Mucosa of descending colon (tissue), 3 donors: Measurements from ENCODE around the gene ERC1. TPM values are rescaled to one million over a fixed set of nuclear protein-coding genes. Genes with fewer than 3 reads are reported as not detected.

ENCODE experiments used
- ATAC-seq: fragments of 200-7000 bp; cut with Tn5 transposase; one replicate; pipeline ENCODE4 v1.9.1; 2020; ENCODE audit warnings: mild to moderate bottlenecking, moderate library complexity
- DNase-seq, 3 donors: peaks; one replicate each; pipeline ENCODE4 v3.0.0-alpha.2; 2020
- H3K36me3 ChIP-seq: fragments of 200-600 bp; one replicate; pipeline ENCODE4 v1.8.0; 2021; ENCODE audit warnings: low read depth, mild to moderate bottlenecking
- H3K4me1 ChIP-seq: fragments of 200-600 bp; one replicate; pipeline ENCODE4 v1.8.0; 2021; ENCODE audit warnings: low read depth, mild to moderate bottlenecking
- H3K4me3 ChIP-seq: fragments of 200-600 bp; one replicate; pipeline ENCODE4 v1.8.0; 2021; ENCODE audit warnings: mild to moderate bottlenecking
- H3K9me3 ChIP-seq: fragments of 200-600 bp; one replicate; pipeline ENCODE4 v1.8.0; 2021; ENCODE audit warnings: mild to moderate bottlenecking
- CTCF ChIP-seq: fragments of 200-600 bp; IDR thresholded peaks from one replicate; pipeline ENCODE4 v1.8.0; 2022; ENCODE audit warnings: antibody characterized with exemption, mild to moderate bottlenecking
- intact Hi-C, 2 donors: fragments of 100-400 bp; cut with DNase I in 1 of 2; cut with micrococcal nuclease in 1 of 2; formaldehyde crosslinking; loops; one replicate each; pipeline versions ENCODE4 v1.11.0 to v1.11.1; 2022; cut with DNase I, micrococcal nuclease
- total RNA-seq, 3 donors: library from RNA; stranded (reverse); fragmentation: NEBNext Ultra II Directional in 2 of 3; extraction: Animal tissue kit (Norgen Biotek cat#: 25700) in 2 of 3; gene quantifications; one replicate each; pipeline versions ENCODE4 v1.2.1 to v1.2.4, GENCODE V29; 2021 to 2023
- donor health status: DM: no; HTN: no; CAD: no; lungs with moderate emphysema.
- donor health status: DM: no; HTN: no; CAD: no.
- donor health status: DM: no; HTN: yes; CAD: no.

ERC1 gene
- total RNA-seq, 3 donors from 2014 or later: 42.6 to 76.3 (median 49.6) TPM

GRCh38 chr12:1367331-1368291 lies 376.6 kb downstream of the ERC1 start:
- H3K4me3 ChIP-seq: no peak overlapping the region
- no peak for TF ChIP-seq CTCF
- no peaks in the 10 kb centered on the region for H3K9me3 ChIP-seq
- intact Hi-C loops: no loop called here
- H3K4me1 ChIP-seq: no peaks in the 10 kb centered on the region
- no peak for DNase-seq
- H3K36me3 ChIP-seq: no peaks in the 10 kb centered on the region
- no peak for ATAC-seq

- Histone ChIP-seq H3K36me3 (no peaks in the 10 kb centered on the region), H3K9me3 (no peaks in the 10 kb centered on the region), H3K4me1 (no peaks in the 10 kb centered on the region), H3K4me3 (no peak overlapping the region)
- TF ChIP-seq CTCF: no peak
- ATAC-seq (no peak), DNase-seq (no peak)
- intact Hi-C loops: no loop called here
These were observed 378.4 kb downstream of the ERC1 start for GRCh38 chr12:1369460-1369859.

- ATAC-seq (no peak), DNase-seq (no peak)
- H3K4me3 ChIP-seq: no peak overlapping the region
- no peaks in the 10 kb centered on the region for H3K9me3 ChIP-seq
- H3K4me1 ChIP-seq: no peaks in the 10 kb centered on the region
- no peak for TF ChIP-seq CTCF
- H3K36me3 ChIP-seq: no peaks in the 10 kb centered on the region
- intact Hi-C loops: no loop called here
These were observed 379.0 kb downstream of the ERC1 start for GRCh38 chr12:1369938-1370500.

- intact Hi-C loops: no loop called here
- no peak for DNase-seq
- H3K36me3 ChIP-seq: no peaks in the 10 kb centered on the region
- H3K4me1 ChIP-seq: no peaks in the 10 kb centered on the region
- no peaks in the 10 kb centered on the region for H3K9me3 ChIP-seq
- no peak overlapping the region for H3K4me3 ChIP-seq
- ATAC-seq: no peak
- TF ChIP-seq CTCF: no peak
These were observed 383.1 kb downstream of the ERC1 start for GRCh38 chr12:1373901-1374735.

- H3K36me3 ChIP-seq: no peaks in the 10 kb centered on the region
- intact Hi-C loops: no loop called here
- TF ChIP-seq CTCF: no peak
- DNase-seq (no peak), ATAC-seq (no peak)
- H3K9me3 ChIP-seq: no peaks in the 10 kb centered on the region
- H3K4me3 ChIP-seq: no peak overlapping the region
- H3K4me1 ChIP-seq: no peaks in the 10 kb centered on the region
These were observed 384.3 kb downstream of the ERC1 start for GRCh38 chr12:1375323-1375722.
